ENCODE data around the gene CHORDC1. TPM values are rescaled to one million over a fixed set of nuclear protein-coding genes. Genes with fewer than 3 reads are reported as not detected.
A peak's percentile ranks its signal among the peaks of the same experiment; 100 is the strongest.
"Not testable (repeated sequence)": the region's sequence is repeated elsewhere in the genome, so short reads cannot be mapped to it uniquely, and the experiment has no call there.

CHORDC1 gene
- total RNA-seq (2014; rRNA removed; shearing (Covaris generic)): 29.9 and 39.9 TPM in 2 replicates

- peak; percentile 82 to 86 for DNase-seq
- H3K27ac ChIP-seq: peak within 1 kb of the TSS; percentile 63
- no peaks in the 10 kb centered on the region for H3K9me3 ChIP-seq (replicated peaks)
- H3K4me3 ChIP-seq: peak within 1 kb of the TSS; percentile 83
- 0 out of 2 replicates have a peak, but pooled peaks cover 2% of the 10 kb centered on the region for H3K36me3 ChIP-seq
- H3K4me1 ChIP-seq: 0 out of 2 replicates have a peak, but pooled peaks cover 4% of the 10 kb centered on the region
- no peaks in the 10 kb centered on the region for H3K27me3 ChIP-seq
Observed at GRCh38 chr11:90222459-90223247, at the start of gene CHORDC1. Gene CHORDC1, minus strand, starts transcription at chr11:90223049. Its CDS starts 95 bp downstream, at chr11:90222954.

DNA sequence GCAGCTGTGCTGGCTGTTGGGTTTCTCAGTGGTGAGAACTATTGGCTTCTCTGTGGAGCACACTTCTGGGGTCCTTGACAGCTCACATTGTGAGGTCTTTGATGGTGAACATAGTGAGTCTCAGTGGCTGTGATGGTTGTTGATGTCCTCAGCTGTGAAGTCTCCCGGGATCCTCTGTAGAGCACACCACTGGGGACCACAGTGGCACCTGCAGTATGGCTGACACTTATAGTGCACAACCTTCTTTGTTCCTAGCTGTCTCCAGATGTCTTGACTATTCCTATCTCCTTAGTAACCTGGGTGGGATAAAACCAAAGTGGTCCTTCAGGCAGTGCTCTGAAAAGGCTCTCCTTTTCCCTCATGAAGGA, 34.3 kb upstream of the CHORDC1 start:
- no peak overlapping the region for H3K4me3 ChIP-seq
- no peaks in the 10 kb centered on the region for H3K9me3 ChIP-seq (replicated peaks)
- H3K27ac ChIP-seq: no peak overlapping the region
- no peaks in the 10 kb centered on the region for H3K4me1 ChIP-seq
- H3K36me3 ChIP-seq: no peaks in the 10 kb centered on the region
- DNase-seq: no peak
- H3K27me3 ChIP-seq: no peaks in the 10 kb centered on the region

GRCh38 chr11:90256404-90257157, 33.7 kb upstream of the CHORDC1 start:
- Histone ChIP-seq H3K9me3 (replicated peaks) (no peaks in the 10 kb centered on the region), H3K27me3 (no peaks in the 10 kb centered on the region), H3K36me3 (no peaks in the 10 kb centered on the region), H3K27ac (no peak overlapping the region), H3K4me3 (no peak overlapping the region), H3K4me1 (no peaks in the 10 kb centered on the region)
- DNase-seq: no peak

DNA sequence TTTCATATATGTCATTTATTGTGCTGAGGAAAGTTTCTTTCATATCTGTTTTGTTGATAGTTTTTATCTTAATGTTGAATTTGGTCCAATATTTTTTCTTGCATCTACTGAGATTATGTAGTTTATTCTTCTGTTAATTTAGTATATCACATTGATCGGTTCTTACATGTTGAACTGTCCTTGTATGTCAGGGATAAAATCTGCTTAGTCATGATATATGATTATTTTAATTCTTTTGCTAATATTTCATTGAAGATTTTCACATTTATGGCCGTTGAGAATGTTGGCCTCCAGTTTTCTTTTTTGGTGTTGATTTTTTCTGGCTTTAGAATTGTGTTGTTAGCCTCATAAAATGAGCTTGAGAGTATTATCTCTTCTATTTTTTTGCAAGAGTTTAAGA, 31.2 kb upstream of the CHORDC1 start:
- Histone ChIP-seq H3K27ac (no peak overlapping the region), H3K4me1 (no peaks in the 10 kb centered on the region), H3K36me3 (no peaks in the 10 kb centered on the region), H3K9me3 (replicated peaks) (no peaks in the 10 kb centered on the region), H3K4me3 (no peak overlapping the region), H3K27me3 (no peaks in the 10 kb centered on the region)
- no peak for DNase-seq

- no peaks in the 10 kb centered on the region for H3K36me3 ChIP-seq
- H3K27me3 ChIP-seq: no peaks in the 10 kb centered on the region
- no peak overlapping the region for H3K27ac ChIP-seq
- no peaks in the 10 kb centered on the region for H3K4me1 ChIP-seq
- DNase-seq: no peak
- H3K4me3 ChIP-seq: no peak overlapping the region
- H3K9me3 ChIP-seq (replicated peaks): no peaks in the 10 kb centered on the region
Observed at GRCh38 chr11:90252053-90252452, 29.2 kb upstream of the CHORDC1 start.

DNA sequence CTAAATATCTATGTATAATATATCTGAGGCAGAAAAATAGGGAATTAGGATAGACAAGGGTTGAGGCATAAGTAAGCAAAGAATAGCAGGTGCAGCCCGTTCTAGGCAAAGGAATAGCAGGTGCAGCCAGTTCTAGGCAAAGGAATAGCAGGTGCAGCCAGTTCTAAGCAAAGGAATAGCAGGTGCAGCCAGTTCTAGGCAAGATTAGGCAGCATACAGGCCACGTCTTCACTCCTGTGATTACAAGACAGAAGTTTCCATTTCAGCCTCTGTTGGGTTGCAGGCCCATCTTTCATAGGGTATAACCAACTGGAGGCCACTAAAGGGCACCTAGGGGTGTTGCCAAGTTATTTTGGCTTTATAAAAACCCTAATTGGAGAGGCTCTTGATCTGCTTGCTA, 28.8 kb upstream of the CHORDC1 start:
- H3K27ac ChIP-seq: no peak overlapping the region
- H3K4me3 ChIP-seq: no peak overlapping the region
- no peaks in the 10 kb centered on the region for H3K4me1 ChIP-seq
- DNase-seq: no peak
- no peaks in the 10 kb centered on the region for H3K9me3 ChIP-seq (replicated peaks)
- H3K27me3 ChIP-seq: no peaks in the 10 kb centered on the region
- no peaks in the 10 kb centered on the region for H3K36me3 ChIP-seq

GRCh38 chr11:90250970-90251369, 28.1 kb upstream of the CHORDC1 start:
- Histone ChIP-seq H3K9me3 (replicated peaks) (no peaks in the 10 kb centered on the region), H3K27ac (no peak overlapping the region), H3K4me1 (no peaks in the 10 kb centered on the region), H3K4me3 (no peak overlapping the region), H3K36me3 (no peaks in the 10 kb centered on the region), H3K27me3 (no peaks in the 10 kb centered on the region)
- no peak for DNase-seq

DNA sequence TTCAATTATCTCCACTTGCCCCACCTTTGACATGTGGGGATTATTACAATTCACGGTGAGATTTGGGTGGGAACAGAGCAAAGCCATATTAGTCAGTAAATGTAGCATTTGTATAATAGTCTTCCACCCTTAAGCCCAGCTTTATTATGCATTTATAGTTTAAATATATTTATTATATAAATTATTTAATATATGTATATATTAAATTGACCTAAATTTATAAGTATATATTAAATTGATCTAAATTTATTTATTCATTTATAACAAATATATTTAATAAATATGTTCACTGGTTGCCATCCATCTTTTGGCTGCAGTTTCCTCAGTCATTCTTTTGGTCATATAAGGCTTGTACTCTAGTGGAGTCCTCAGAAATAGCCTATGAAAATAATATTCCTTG, 23.6 kb upstream of the CHORDC1 start:
- no peaks in the 10 kb centered on the region for H3K36me3 ChIP-seq
- H3K27ac ChIP-seq: no peak overlapping the region
- no peaks in the 10 kb centered on the region for H3K4me1 ChIP-seq
- H3K9me3 ChIP-seq (replicated peaks): no peaks in the 10 kb centered on the region
- H3K27me3 ChIP-seq: no peaks in the 10 kb centered on the region
- no peak for DNase-seq
- no peak overlapping the region for H3K4me3 ChIP-seq

DNA sequence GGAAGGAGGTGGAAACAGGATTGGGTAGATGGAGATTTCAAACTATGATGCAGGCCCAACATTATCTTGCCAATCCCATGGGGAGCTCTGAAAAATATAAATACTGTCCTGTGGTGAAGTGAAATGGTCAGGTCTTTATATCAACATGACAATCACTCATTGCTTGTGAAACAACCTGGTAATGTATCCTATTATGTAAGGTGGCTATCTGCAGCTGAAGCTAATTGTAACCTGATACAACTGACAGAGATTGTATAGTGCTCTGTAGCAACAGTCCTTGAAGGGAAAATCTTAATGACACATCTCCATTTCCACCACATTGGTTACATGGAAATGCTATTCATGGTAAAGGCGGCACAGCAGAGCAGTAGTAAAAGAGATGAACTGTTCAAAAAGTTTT, 20.7 kb upstream of the CHORDC1 start:
- no peak for DNase-seq
- no peak overlapping the region for H3K27ac ChIP-seq
- H3K9me3 ChIP-seq (replicated peaks): no peaks in the 10 kb centered on the region
- no peak overlapping the region for H3K4me3 ChIP-seq
- H3K4me1 ChIP-seq: no peaks in the 10 kb centered on the region
- no peaks in the 10 kb centered on the region for H3K36me3 ChIP-seq
- H3K27me3 ChIP-seq: no peaks in the 10 kb centered on the region; the same call in 1 of the 2 replicates

GRCh38 chr11:90242894-90243416, 20.1 kb upstream of the CHORDC1 start:
- Histone ChIP-seq H3K9me3 (replicated peaks) (no peaks in the 10 kb centered on the region), H3K36me3 (no peaks in the 10 kb centered on the region), H3K4me3 (no peak overlapping the region), H3K27me3 (no peaks in the 10 kb centered on the region; the same call in 1 of the 2 replicates), H3K4me1 (no peaks in the 10 kb centered on the region), H3K27ac (no peak overlapping the region)
- DNase-seq: no peak

GRCh38 chr11:90241414-90241813, 18.6 kb upstream of the CHORDC1 start:
- H3K36me3 ChIP-seq: no peaks in the 10 kb centered on the region
- H3K9me3 ChIP-seq (replicated peaks): no peaks in the 10 kb centered on the region
- H3K4me3 ChIP-seq: no peak overlapping the region
- peak in 1 of 2 experiments; percentile 20 for DNase-seq
- no peaks in the 10 kb centered on the region; the same call in 1 of the 2 replicates for H3K27me3 ChIP-seq
- no peaks in the 10 kb centered on the region for H3K4me1 ChIP-seq
- no peak overlapping the region for H3K27ac ChIP-seq

- not testable (repeated sequence) for H3K27ac ChIP-seq; H3K36me3 ChIP-seq; H3K4me3 ChIP-seq; H3K27me3 ChIP-seq; H3K4me1 ChIP-seq; H3K9me3 ChIP-seq (replicated peaks)
- DNase-seq: peak in 1 of 2 experiments; percentile 4
Observed at GRCh38 chr11:90239967-90240636, 17.3 kb upstream of the CHORDC1 start.

DNA sequence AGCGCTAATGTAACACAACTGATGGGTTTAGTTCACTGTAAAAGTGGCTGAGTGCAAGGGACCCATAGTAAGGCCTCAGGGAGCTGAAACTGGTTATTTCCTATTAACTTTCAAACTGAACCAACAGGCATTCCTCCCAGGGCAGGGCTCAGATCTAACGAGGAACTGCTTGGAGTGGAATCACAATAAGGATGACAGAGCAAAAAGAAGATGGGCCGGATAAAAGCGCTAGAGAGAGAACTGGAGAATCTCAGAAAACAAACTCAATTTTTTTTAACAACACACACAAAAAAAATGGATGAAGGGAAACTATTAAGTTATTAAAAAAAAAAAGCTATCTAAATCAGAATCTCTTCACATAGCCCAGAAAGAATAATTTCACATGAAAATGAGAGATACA, 14.2 kb upstream of the CHORDC1 start:
- no peak for DNase-seq
- Histone ChIP-seq H3K9me3 (replicated peaks) (no peaks in the 10 kb centered on the region), H3K4me1 (no peaks in the 10 kb centered on the region), H3K4me3 (no peak overlapping the region), H3K27me3 (no peaks in the 10 kb centered on the region; the same call in 1 of the 2 replicates), H3K27ac (no peak overlapping the region), H3K36me3 (no peaks in the 10 kb centered on the region)

- no peak overlapping the region for H3K4me3 ChIP-seq
- H3K27ac ChIP-seq: no peak overlapping the region
- no peaks in the 10 kb centered on the region for H3K4me1 ChIP-seq
- no peaks in the 10 kb centered on the region for H3K9me3 ChIP-seq (replicated peaks)
- H3K27me3 ChIP-seq: no peaks in the 10 kb centered on the region; the same call in 1 of the 2 replicates
- no peak for DNase-seq
- H3K36me3 ChIP-seq: no peaks in the 10 kb centered on the region
Observed at GRCh38 chr11:90235526-90235925, 12.7 kb upstream of the CHORDC1 start.

DNA sequence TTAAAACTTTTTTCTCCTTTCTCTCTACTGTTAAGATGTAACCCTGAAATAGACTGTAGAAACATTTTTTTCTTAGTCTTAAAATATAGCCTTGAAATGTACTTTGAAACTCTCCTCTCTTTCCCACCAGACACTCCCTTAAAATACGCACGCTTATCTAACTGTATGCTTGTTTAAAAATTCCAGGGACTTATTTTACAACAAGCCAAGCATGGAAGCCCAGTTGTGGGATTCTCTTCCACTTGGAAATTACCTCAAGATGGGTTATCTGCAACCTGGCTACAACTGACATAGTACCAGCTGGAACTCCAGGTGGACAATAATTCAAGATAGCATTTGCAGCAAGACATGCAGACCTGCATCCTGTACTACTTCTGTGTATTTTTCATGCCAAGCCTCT, 12.1 kb upstream of the CHORDC1 start:
- H3K27me3 ChIP-seq: no peaks in the 10 kb centered on the region; the same call in 1 of the 2 replicates
- no peaks in the 10 kb centered on the region for H3K36me3 ChIP-seq
- no peaks in the 10 kb centered on the region for H3K9me3 ChIP-seq (replicated peaks)
- H3K4me3 ChIP-seq: no peak overlapping the region
- H3K4me1 ChIP-seq: no peaks in the 10 kb centered on the region
- no peak for DNase-seq
- no peak overlapping the region for H3K27ac ChIP-seq

All from SJCRH30 (cell line).